GM12875 (cell line): ENCODE data around the gene FTCD.

ENCODE experiments used
- H3K4me3 ChIP-seq: one replicate; pipeline ENCODE4 v1.5.1; 2011; ENCODE audit warnings: low read depth, low read length, control low read depth
- TF ChIP-seq, protein P1 (sequence below): IDR thresholded peaks from 2 replicates; pipeline ENCODE4 v1.5.1; 2011; ENCODE audit warnings: low read depth, mild to moderate bottlenecking, control low read depth, inconsistent platforms, low read length, moderate library complexity, borderline replicate concordance; ENCODE audit not compliant: insufficient read depth

FTCD gene

DNA sequence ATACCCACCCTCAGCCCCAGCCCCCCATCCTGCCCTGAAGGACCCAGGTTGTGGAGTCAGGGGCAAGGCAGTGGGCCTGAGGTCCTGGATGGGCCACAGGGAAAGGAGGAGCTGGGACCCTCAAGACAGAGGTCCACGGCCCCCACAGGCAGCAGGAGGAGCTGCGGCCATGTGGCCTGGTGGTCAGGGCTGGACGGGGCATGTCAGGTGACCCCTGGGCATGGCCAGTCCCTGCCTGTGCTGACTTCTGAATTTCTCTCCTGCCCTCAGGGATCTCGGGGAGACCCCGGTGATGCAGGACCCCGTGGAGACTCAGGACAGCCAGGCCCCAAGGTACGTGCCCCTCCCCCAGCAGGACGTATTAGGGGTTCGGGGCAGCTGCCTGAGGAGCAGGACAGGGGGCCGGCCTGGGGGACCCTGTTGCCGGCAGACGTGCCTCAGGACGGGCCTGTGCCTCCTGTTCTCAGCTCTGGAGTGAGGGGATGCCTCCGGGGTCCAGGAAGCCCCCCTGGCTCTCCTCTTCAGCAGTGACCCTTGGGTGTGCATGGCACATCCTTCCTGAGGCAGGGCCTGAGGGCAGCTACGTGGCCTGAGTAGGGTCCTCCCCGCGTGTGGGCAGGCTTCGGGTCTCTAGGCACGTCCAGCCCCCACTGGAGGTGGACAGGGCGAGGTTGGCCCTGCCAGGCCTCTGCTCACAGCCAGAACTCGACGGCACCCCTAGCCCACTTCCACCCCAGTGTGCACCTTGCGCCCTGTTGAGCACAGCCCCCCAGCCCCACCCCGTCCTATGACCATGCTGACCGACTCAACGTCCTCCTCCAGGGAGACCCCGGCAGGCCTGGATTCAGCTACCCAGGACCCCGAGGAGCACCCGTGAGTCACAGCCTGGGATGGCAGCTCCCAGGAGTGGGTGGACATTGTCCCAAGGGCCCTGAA is 33.8 kb downstream of the FTCD start:
- TF ChIP-seq, protein P1, sequence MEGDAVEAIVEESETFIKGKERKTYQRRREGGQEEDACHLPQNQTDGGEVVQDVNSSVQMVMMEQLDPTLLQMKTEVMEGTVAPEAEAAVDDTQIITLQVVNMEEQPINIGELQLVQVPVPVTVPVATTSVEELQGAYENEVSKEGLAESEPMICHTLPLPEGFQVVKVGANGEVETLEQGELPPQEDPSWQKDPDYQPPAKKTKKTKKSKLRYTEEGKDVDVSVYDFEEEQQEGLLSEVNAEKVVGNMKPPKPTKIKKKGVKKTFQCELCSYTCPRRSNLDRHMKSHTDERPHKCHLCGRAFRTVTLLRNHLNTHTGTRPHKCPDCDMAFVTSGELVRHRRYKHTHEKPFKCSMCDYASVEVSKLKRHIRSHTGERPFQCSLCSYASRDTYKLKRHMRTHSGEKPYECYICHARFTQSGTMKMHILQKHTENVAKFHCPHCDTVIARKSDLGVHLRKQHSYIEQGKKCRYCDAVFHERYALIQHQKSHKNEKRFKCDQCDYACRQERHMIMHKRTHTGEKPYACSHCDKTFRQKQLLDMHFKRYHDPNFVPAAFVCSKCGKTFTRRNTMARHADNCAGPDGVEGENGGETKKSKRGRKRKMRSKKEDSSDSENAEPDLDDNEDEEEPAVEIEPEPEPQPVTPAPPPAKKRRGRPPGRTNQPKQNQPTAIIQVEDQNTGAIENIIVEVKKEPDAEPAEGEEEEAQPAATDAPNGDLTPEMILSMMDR, result no peak
- no peak overlapping the region for H3K4me3 ChIP-seq

DNA sequence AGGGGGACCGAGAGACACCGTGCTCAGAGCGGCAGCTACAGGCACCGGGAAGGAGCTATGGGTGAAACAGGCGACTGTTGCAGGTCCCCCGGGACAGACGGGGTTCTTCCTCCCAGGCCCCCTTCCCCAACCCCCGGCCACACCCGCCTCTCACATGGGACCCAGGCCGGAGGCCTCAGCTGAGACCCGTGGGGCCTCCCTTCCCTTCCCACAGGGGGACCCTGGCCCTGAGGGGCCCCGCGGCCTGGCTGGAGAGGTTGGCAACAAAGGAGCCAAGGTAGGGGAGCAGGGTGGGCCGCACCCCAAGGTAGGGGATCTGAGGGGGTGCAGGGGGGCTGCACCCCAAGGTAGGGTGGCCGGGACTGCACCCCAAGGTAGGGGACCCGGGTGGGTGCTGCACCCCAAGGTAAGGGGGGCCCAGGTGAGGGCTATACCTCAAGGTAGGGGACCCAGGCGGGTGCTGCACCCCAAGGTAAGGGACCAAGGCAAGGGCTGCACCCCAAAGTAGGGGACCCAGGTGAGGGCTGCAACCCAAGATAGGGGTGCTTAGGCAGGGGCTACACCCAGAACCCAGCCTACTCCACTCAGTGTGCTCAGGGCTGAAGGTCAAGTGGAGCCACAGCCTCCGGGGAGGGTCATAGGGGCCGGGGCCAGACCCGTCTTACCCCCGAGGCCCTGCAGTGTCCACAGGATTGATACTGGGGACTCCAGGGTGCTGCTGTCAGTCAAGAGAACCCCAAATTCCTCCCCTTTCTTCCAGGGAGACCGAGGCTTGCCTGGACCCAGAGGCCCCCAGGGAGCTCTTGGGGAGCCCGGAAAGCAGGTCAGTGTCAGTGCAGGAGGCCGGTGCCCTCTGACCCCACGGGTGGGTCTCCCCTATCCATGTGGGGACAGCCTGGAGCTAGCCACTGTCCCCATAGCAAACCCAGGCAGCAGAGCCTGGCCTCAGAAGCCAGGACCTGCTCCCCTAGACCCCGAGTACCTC is 34.8 kb downstream of the FTCD start:
- no peak overlapping the region for H3K4me3 ChIP-seq
- TF ChIP-seq, protein P1, result no peak

DNA sequence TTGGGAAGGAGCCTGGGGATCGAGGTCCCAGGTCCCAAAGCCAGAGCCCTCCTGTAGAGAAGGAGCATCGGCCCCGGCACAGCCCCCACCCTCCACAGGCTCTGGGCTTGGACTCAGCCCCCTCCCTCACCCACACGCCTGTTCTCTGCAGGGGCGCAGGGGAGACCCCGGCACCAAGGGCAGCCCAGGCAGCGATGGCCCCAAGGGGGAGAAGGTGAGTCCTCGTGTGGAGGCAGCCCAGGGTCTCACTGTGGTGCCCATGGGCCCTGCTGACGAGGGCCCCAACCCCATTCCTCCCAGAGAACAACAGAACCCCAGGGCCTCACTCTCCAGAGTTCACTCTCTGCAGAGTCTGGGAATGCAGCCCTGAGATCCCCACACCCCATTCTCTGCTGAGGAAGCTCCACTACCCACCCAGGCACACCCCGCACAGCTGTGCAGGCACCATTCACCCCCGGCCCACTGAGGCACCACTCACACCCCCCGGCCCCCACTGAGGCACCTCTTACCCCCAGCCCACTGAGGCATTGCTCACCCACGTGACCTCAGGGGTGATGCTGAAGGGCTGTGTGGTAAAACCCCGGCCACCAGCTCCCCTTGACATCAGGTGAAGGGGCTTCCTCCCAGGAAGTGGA is 35.6 kb downstream of the FTCD start:
- no peak overlapping the region for H3K4me3 ChIP-seq
- TF ChIP-seq, protein P1, result no peak

DNA sequence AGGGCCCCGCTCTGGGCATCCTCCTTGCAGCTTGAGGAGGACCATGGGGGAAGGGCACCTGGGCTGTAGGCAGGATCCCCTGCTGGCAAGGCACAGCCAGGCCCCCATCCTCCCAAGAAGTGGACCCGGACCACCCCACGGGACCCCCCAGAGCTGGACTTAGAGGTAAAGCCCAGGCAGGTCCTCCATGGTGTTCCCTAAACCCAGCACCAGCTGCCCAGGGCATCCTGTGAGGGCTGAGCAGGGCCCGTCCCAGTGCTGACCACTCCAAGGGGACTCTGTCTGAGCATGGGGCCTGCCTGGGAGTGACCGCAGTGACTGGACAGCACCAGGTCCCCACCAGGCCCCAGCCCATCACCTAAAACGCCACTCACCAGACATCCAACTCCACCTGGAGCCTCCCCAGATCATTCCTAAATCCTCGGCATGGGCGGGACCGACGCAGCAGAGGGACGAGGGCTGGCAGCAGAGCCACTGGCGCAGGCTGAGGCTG is 36.2 kb downstream of the FTCD start:
- TF ChIP-seq, protein P1, result no peak

DNA sequence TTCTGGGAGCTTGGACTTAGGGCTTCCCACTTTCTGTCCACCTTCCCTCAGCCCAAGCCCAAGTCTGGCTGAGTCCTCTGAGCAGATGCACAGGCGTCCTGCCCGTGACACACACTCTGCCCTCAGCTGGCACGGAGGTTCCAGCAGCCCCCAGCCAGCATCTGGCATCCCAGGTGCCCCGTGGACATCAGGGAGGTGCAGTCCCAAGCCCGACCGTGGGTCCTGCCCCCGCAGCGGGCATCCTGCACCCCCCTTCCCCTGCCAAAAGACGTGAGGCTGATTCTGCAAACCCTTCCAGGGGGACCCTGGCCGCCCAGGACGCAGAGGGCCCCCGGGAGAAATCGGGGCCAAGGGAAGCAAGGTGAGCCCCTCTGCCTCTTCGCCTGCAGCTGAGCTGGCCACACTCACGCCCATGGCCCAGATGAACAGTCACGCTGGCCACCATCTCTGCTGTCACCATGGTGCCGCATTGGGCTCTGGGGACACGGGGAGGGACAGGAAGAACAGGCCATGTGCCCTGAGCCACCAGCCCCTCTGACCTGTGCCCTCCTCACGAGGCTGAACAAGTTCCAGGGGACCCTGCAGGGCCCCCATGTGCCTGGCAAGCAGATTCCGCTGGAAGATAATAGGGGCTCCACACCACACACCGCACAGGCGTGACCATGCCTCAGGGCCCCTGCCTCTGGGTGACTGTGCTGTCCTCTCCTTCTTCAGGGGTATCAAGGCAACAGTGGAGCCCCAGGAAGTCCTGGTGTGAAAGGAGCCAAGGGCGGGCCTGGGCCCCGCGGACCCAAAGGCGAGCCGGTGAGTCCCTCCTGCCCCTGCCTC is 36.8 kb downstream of the FTCD start:
- no peak overlapping the region for H3K4me3 ChIP-seq
- TF ChIP-seq, protein P1, result no peak

More for the DNA sequence above, 36.2 kb downstream of the FTCD start:
- no peak overlapping the region for H3K4me3 ChIP-seq

DNA sequence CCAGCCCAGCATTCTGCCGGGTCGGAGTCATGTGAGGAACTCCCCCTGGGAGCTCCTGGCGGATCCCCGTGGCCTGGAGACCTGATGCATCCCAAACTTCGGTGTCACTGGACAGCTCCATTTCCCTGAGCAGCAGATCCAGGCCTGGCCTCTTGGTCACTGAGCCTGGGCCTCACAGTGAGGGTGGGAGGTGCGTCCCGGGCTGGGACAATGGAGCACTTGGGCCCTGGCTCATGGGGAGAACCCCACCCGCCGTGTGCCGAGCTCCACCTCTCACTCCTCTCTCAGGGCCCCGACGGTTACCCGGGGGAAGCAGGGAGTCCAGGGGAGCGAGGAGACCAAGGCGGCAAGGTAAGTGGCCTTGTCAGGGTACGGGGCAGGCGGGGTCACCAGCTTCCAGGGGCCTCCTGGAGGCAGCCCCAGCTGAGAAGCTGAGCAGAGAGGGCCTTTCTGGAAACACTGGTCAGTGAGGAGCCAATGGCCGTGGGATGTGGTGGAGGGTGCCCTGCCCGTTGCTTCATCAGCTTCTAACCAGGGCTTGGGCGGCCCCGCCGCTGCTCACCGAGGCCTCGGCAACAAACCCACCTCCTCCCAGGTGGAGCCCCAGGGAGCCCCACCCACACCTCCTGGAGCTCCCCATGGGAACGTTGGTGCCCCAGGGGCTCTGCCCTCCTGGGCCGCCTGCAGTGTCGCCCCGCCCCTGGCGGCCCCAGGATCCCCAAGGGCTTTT is 37.6 kb downstream of the FTCD start:
- H3K4me3 ChIP-seq, result no peak overlapping the region
- TF ChIP-seq, protein P1, result no peak
